ENCODE results near the gene ELAVL2. TPM values are rescaled to one million over a fixed set of nuclear protein-coding genes. Genes with fewer than 3 reads are reported as not detected.

ELAVL2 gene
- total RNA-seq, 1 donor from 2014 or later, result 21.1 TPM

DNA sequence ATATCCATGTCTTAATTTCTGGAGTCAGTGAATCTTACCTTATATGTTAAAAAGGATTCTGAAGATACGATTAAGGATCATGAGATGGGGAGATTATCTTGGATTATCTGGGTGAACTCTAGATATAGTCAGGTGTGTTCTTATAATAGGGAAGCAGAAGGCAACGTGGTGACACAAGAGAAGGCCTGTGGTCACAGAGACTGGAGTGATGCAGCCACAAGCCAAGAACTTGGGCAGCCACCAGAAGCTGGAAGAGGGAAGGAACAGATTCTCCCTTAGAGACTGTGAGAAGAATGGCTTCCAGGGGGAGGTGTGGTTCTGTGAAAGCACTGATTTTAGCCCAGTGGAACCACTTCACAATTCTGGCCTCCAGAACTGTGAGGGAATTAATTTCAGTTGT is 177.4 kb downstream of the ELAVL2 start:
- Mint-ChIP-seq H3K4me1 (no peaks in the 10 kb centered on the region), H3K9me3 (no peaks in the 10 kb centered on the region), H3K36me3 (peaks cover 34% of the 10 kb centered on the region), H3K4me3 (no peak overlapping the region), H3K27me3 (ENCODE audit: insufficient read depth, low read depth) (no peaks in the 10 kb centered on the region), H3K27ac (no peak overlapping the region)
- Histone ChIP-seq H3K79me2 (ENCODE audit: low read depth) (no peaks in the 10 kb centered on the region), H3K36me3 (peaks cover 4% of the 10 kb centered on the region), H4K20me1 (ENCODE audit: low read depth) (no peaks in the 10 kb centered on the region), H3K4me2 (no peak overlapping the region), H3K4me1 (no peaks in the 10 kb centered on the region), H3K9me3 (ENCODE audit: low read depth) (no peaks in the 10 kb centered on the region), H3K27ac (no peak overlapping the region), H3F3A (ENCODE audit: low read depth) (no peaks in the 10 kb centered on the region), H2AFZ (replicated peaks) (no peak overlapping the region), H3K9ac (no peak overlapping the region), H3K4me3 (no peak overlapping the region), H3K27me3 (no peaks in the 10 kb centered on the region)
- TF ChIP-seq EZH2 (IDR thresholded peaks at IDR 0.05) (no peak), EZH2phosphoT487 (IDR thresholded peaks at IDR 0.05) (no peak)
- TF ChIP-seq, protein P1, sequence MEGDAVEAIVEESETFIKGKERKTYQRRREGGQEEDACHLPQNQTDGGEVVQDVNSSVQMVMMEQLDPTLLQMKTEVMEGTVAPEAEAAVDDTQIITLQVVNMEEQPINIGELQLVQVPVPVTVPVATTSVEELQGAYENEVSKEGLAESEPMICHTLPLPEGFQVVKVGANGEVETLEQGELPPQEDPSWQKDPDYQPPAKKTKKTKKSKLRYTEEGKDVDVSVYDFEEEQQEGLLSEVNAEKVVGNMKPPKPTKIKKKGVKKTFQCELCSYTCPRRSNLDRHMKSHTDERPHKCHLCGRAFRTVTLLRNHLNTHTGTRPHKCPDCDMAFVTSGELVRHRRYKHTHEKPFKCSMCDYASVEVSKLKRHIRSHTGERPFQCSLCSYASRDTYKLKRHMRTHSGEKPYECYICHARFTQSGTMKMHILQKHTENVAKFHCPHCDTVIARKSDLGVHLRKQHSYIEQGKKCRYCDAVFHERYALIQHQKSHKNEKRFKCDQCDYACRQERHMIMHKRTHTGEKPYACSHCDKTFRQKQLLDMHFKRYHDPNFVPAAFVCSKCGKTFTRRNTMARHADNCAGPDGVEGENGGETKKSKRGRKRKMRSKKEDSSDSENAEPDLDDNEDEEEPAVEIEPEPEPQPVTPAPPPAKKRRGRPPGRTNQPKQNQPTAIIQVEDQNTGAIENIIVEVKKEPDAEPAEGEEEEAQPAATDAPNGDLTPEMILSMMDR (IDR thresholded peaks at IDR 0.05), result no peak
- no peak for DNase-seq (ENCODE audit: low spot score)

- Histone ChIP-seq H3K4me3 (no peak overlapping the region), H3K27ac (no peak overlapping the region), H3K4me2 (no peak overlapping the region), H2AFZ (replicated peaks) (no peak overlapping the region), H4K20me1 (ENCODE audit: low read depth) (no peaks in the 10 kb centered on the region), H3F3A (ENCODE audit: low read depth) (no peaks in the 10 kb centered on the region), H3K9me3 (ENCODE audit: low read depth) (no peaks in the 10 kb centered on the region), H3K36me3 (peaks cover 4% of the 10 kb centered on the region), H3K27me3 (no peaks in the 10 kb centered on the region), H3K9ac (no peak overlapping the region), H3K4me1 (no peaks in the 10 kb centered on the region), H3K79me2 (ENCODE audit: low read depth) (no peaks in the 10 kb centered on the region)
- Mint-ChIP-seq H3K9me3 (no peaks in the 10 kb centered on the region), H3K4me3 (no peak overlapping the region), H3K4me1 (peaks cover 6% of the 10 kb centered on the region), H3K27me3 (ENCODE audit: insufficient read depth, low read depth) (no peaks in the 10 kb centered on the region), H3K36me3 (peaks cover 31% of the 10 kb centered on the region), H3K27ac (no peak overlapping the region)
- no peak for DNase-seq (ENCODE audit: low spot score)
- TF ChIP-seq EZH2phosphoT487 (IDR thresholded peaks at IDR 0.05) (no peak), EZH2 (IDR thresholded peaks at IDR 0.05) (no peak)
- TF ChIP-seq, protein P1 (IDR thresholded peaks at IDR 0.05), result no peak
Observed at GRCh38 chr9:23644896-23645295, 181.1 kb downstream of the ELAVL2 start.

GRCh38 chr9:23644326-23644725 is 181.7 kb downstream of the ELAVL2 start:
- Mint-ChIP-seq H3K36me3 (peaks cover 35% of the 10 kb centered on the region), H3K27me3 (ENCODE audit: insufficient read depth, low read depth) (no peaks in the 10 kb centered on the region), H3K9me3 (no peaks in the 10 kb centered on the region), H3K4me3 (no peak overlapping the region), H3K27ac (no peak overlapping the region), H3K4me1 (peaks cover 6% of the 10 kb centered on the region)
- no peaks in the 10 kb centered on the region for H3K9me3 ChIP-seq (ENCODE audit: low read depth)
- H3K4me1 ChIP-seq, result no peaks in the 10 kb centered on the region
- peaks cover under 1% of the 10 kb centered on the region for H3K36me3 ChIP-seq
- H3K4me3 ChIP-seq, result no peak overlapping the region
- no peak overlapping the region for H3K4me2 ChIP-seq
- H3K9ac ChIP-seq, result no peak overlapping the region
- no peaks in the 10 kb centered on the region for H3K79me2 ChIP-seq (ENCODE audit: low read depth)
- H3K27ac ChIP-seq, result no peak overlapping the region
- H4K20me1 ChIP-seq (ENCODE audit: low read depth), result no peaks in the 10 kb centered on the region
- no peaks in the 10 kb centered on the region for H3K27me3 ChIP-seq
- DNase-seq (ENCODE audit: low spot score), result no peak
- no peak overlapping the region for H2AFZ ChIP-seq (replicated peaks)
- no peaks in the 10 kb centered on the region for H3F3A ChIP-seq (ENCODE audit: low read depth)
- TF ChIP-seq, protein P1 (IDR thresholded peaks at IDR 0.05), result no peak
- TF ChIP-seq EZH2 (IDR thresholded peaks at IDR 0.05) (no peak), EZH2phosphoT487 (IDR thresholded peaks at IDR 0.05) (no peak)
